Lower leg skin (tissue), 4 donors: Measurements from ENCODE around the gene ITGA3. TPM values are rescaled to one million over a fixed set of nuclear protein-coding genes. Genes with fewer than 3 reads are reported as not detected.
A peak's percentile ranks its signal among the peaks of the same experiment; 100 is the strongest.

Experiments
- DNase-seq, 2 donors: peaks; one replicate each; pipeline ENCODE4 v3.0.0-alpha.2; 2019; ENCODE audit warnings: low spot score in 2 of 2
- H3K4me3 ChIP-seq: fragments of 200-600 bp; sonication (generic); 2 replicates; pipeline ENCODE4 v1.5.1; 2017; ENCODE audit warnings: mild to moderate bottlenecking, low read depth; ENCODE audit not compliant: poor library complexity, severe bottlenecking
- CTCF ChIP-seq, 3 donors: fragments of 450-650 bp; IDR thresholded peaks; one replicate each; pipeline ENCODE4 v1.5.1; 2016; ENCODE audit warnings: antibody characterized with exemption in 3 of 3, mild to moderate bottlenecking in 3 of 3, moderate library complexity in 2 of 3
- POLR2A ChIP-seq, 2 donors: fragments of 450-650 bp; IDR thresholded peaks; one replicate each; pipeline ENCODE4 v1.6.1; 2016 to 2017; ENCODE audit warnings: antibody characterized with exemption in 2 of 2, mild to moderate bottlenecking in 1 of 2, moderate library complexity in 1 of 2
- WGBS, 2 donors: methylation state at CpG; one replicate each; pipeline ENCODE4 v1.1.5; 2018; 5-methylcytosine and 5-hydroxymethylcytosine counted together
- intact Hi-C: fragments of 100-400 bp; cut with DNase I; formaldehyde crosslinking; loops from one replicate; pipeline ENCODE4 v1.15.0; 2023; ENCODE audit warnings: low total_unique reads
- total RNA-seq, 4 donors: library from RNA; depleted of rRNA; stranded (reverse); fragments of >200 nt; gene quantifications; one replicate each; pipeline ENCODE4 v1.1.0, GENCODE V29; 2016

ITGA3 gene
- total RNA-seq, 4 donors from 2014 or later: 99.7 to 148 (median 121) TPM

GRCh38 chr17:50028736-50029120, 27.2 kb upstream of the ITGA3 start:
- intact Hi-C loops: no loop called here
- no peak for TF ChIP-seq CTCF (IDR thresholded peaks at IDR 0.05)
- no peak for TF ChIP-seq POLR2A (IDR thresholded peaks at IDR 0.05)
- no peak overlapping the region for H3K4me3 ChIP-seq
- peak; percentile 12 to 83 for DNase-seq
- 77% methylated on average over 6 of the region's 6 CpGs for WGBS, 2 donors

GRCh38 chr17:50029185-50029584, 26.7 kb upstream of the ITGA3 start:
- no peak overlapping the region for H3K4me3 ChIP-seq
- peak; percentile 11 to 82 for DNase-seq
- TF ChIP-seq POLR2A (IDR thresholded peaks at IDR 0.05) (no peak), CTCF (IDR thresholded peaks at IDR 0.05) (no peak)
- WGBS, 2 donors: 84 to 89% methylated on average over 7 of the region's 7 CpGs
- intact Hi-C loops: no loop called here

GRCh38 chr17:50033316-50033715, 22.6 kb upstream of the ITGA3 start:
- WGBS, 2 donors: 39 to 44% methylated on average over 6 of the region's 6 CpGs
- intact Hi-C loops: no loop called here
- no peak overlapping the region for H3K4me3 ChIP-seq
- no peak for TF ChIP-seq POLR2A (IDR thresholded peaks at IDR 0.05)
- TF ChIP-seq CTCF (IDR thresholded peaks at IDR 0.05): no peak
- DNase-seq: peak; percentile 12 to 76

- H3K4me3 ChIP-seq: no peak overlapping the region
- 79 to 81% methylated on average over 16 of the region's 16 CpGs for WGBS, 2 donors
- peak in 1 of 2 donors; percentile 61 for DNase-seq
- intact Hi-C loops: no loop called here
- TF ChIP-seq POLR2A (IDR thresholded peaks at IDR 0.05) (no peak), CTCF (IDR thresholded peaks at IDR 0.05) (no peak)
Observed at GRCh38 chr17:50034498-50035364, 21.2 kb upstream of the ITGA3 start.

- no peak overlapping the region for H3K4me3 ChIP-seq
- TF ChIP-seq CTCF (IDR thresholded peaks at IDR 0.05): no peak
- TF ChIP-seq POLR2A (IDR thresholded peaks at IDR 0.05): no peak
- DNase-seq: peak in 1 of 2 donors; percentile 50
- 92 to 95% methylated on average over 5 of the region's 5 CpGs for WGBS, 2 donors
- intact Hi-C loops: no loop called here
Observed at GRCh38 chr17:50035421-50035879, 20.5 kb upstream of the ITGA3 start.
